ENCODE measurements around the gene CCDC178. TPM values are rescaled to one million over a fixed set of nuclear protein-coding genes. Genes with fewer than 3 reads are reported as not detected.

Gene CCDC178
- total RNA-seq, 1 donor from 2014 or later, result not detected

- no peak overlapping the region for H3K27ac ChIP-seq (ENCODE audit: low read depth, low read length)
- H3K9ac ChIP-seq (ENCODE audit: low read depth in 1 of 3, low read length in 3 of 3), result no peak overlapping the region
These were observed 502.9 kb downstream of the CCDC178 start for GRCh38 chr18:32937597-32937996.

DNA sequence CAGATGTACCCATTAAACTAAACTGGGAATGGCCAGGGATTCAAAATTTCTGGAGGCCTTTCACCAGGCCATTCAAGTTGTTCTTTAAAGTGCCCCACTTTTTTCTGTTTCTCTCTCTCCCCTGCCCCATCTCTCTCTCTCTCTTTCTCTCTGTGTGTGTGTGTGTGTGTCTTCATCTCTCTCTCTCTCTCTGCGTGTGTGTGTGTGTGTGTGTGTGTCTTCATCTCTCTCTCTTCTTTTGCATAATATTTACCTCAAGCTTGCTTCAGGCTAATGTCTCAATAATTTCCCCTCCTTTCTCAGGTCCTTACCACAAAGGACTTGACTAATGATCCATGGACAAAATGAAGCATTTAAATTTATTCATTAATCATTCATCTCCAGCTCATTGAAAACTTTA lies 503.5 kb downstream of the CCDC178 start:
- H3K4me1 ChIP-seq (ENCODE audit: control insufficient read depth in 3 of 3, insufficient read depth in 3 of 3, low read length in 3 of 3), result no peaks in the 10 kb centered on the region
- no peaks in the 10 kb centered on the region for H3K27me3 ChIP-seq (ENCODE audit: control insufficient read depth in 3 of 3, insufficient read depth in 3 of 3, low read length in 3 of 3)
- no peaks in the 10 kb centered on the region for H3K9me3 ChIP-seq (ENCODE audit: control insufficient read depth in 3 of 3, low read length in 3 of 3)
- H3K9ac ChIP-seq (ENCODE audit: low read depth in 1 of 3, low read length in 3 of 3), result no peak overlapping the region
- no peak overlapping the region for H3K4me3 ChIP-seq (ENCODE audit: low read length in 3 of 3)
- no peaks in the 10 kb centered on the region for H3K36me3 ChIP-seq (ENCODE audit: control insufficient read depth in 3 of 3, insufficient read depth in 3 of 3, low read length in 3 of 3)
- H3K27ac ChIP-seq (ENCODE audit: low read depth, low read length), result no peak overlapping the region

More at GRCh38 chr18:32937597-32937996, 502.9 kb downstream of the CCDC178 start:
- H3K27me3 ChIP-seq (ENCODE audit: control insufficient read depth in 3 of 3, insufficient read depth in 3 of 3, low read length in 3 of 3), result no peaks in the 10 kb centered on the region
- H3K36me3 ChIP-seq (ENCODE audit: control insufficient read depth in 3 of 3, insufficient read depth in 3 of 3, low read length in 3 of 3), result no peaks in the 10 kb centered on the region
- no peaks in the 10 kb centered on the region for H3K9me3 ChIP-seq (ENCODE audit: control insufficient read depth in 3 of 3, low read length in 3 of 3)
- no peaks in the 10 kb centered on the region for H3K4me1 ChIP-seq (ENCODE audit: control insufficient read depth in 3 of 3, insufficient read depth in 3 of 3, low read length in 3 of 3)
- no peak overlapping the region for H3K4me3 ChIP-seq (ENCODE audit: low read length in 3 of 3)

DNA sequence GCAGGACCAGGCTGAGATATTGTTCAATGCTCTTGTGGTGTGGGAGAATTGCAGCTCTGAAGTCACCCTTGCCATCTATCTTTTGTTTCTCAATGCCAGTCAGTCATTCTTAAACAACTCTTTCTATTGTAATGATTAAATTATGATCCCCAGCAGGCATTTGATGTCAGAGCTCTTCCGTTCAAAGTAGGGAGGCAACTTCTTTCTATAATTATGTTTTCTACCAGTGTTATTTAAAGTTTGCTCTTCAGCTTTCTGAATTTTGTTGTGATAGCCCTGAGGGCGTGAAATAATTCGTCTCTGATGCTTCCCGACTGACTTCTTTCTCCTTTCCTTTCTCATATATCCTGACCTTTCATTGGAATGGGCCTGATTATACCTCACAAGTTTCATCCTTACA lies 506.3 kb downstream of the CCDC178 start:
- H3K36me3 ChIP-seq (ENCODE audit: control insufficient read depth in 3 of 3, insufficient read depth in 3 of 3, low read length in 3 of 3), result no peaks in the 10 kb centered on the region
- no peaks in the 10 kb centered on the region for H3K4me1 ChIP-seq (ENCODE audit: control insufficient read depth in 3 of 3, insufficient read depth in 3 of 3, low read length in 3 of 3)
- H3K9ac ChIP-seq (ENCODE audit: low read depth in 1 of 3, low read length in 3 of 3), result no peak overlapping the region
- no peaks in the 10 kb centered on the region for H3K9me3 ChIP-seq (ENCODE audit: control insufficient read depth in 3 of 3, low read length in 3 of 3)
- no peak overlapping the region for H3K4me3 ChIP-seq (ENCODE audit: low read length in 3 of 3)
- no peak overlapping the region for H3K27ac ChIP-seq (ENCODE audit: low read depth, low read length)
- no peaks in the 10 kb centered on the region for H3K27me3 ChIP-seq (ENCODE audit: control insufficient read depth in 3 of 3, insufficient read depth in 3 of 3, low read length in 3 of 3)

DNA sequence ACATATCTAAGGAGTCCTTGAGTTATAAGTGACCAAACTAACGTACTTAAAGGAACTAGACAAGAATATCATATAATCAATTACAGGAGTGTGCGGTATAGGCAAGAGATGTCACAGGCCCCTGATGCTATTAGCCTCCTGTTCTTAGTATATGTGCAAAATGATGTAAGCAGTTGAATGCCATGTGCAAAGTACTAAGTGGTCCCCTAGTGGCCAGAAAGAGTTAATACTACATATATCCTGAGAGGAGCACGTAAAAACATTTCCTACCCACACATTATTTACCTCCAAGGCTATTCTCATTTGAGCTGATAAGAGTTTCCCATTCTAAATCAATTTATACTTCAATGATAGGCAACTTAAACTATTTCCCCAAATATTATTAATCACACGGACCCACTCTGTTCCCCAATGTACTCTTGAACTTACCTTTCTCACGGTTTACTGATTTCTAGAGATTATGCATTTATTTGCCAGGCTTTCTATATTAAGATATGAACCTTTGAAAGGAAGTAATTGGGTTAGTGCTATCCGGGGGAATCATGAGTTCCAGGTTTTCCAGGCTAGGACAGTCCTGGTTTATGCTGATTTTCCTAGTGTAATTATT lies 509.7 kb downstream of the CCDC178 start:
- Histone ChIP-seq H3K4me3 (ENCODE audit: low read length in 3 of 3) (no peak overlapping the region), H3K4me1 (ENCODE audit: control insufficient read depth in 3 of 3, insufficient read depth in 3 of 3, low read length in 3 of 3) (no peaks in the 10 kb centered on the region)

GRCh38 chr18:32929213-32929612 lies 511.3 kb downstream of the CCDC178 start:
- no peaks in the 10 kb centered on the region for H3K36me3 ChIP-seq (ENCODE audit: control insufficient read depth in 3 of 3, insufficient read depth in 3 of 3, low read length in 3 of 3)
- H3K4me1 ChIP-seq (ENCODE audit: control insufficient read depth in 3 of 3, insufficient read depth in 3 of 3, low read length in 3 of 3), result no peaks in the 10 kb centered on the region
- H3K9me3 ChIP-seq (ENCODE audit: control insufficient read depth in 3 of 3, low read length in 3 of 3), result no peaks in the 10 kb centered on the region
- no peaks in the 10 kb centered on the region for H3K27me3 ChIP-seq (ENCODE audit: control insufficient read depth in 3 of 3, insufficient read depth in 3 of 3, low read length in 3 of 3)
- no peak overlapping the region for H3K27ac ChIP-seq (ENCODE audit: low read depth, low read length)
- no peak overlapping the region for H3K4me3 ChIP-seq (ENCODE audit: low read length in 3 of 3)
- H3K9ac ChIP-seq (ENCODE audit: low read depth in 1 of 3, low read length in 3 of 3), result no peak overlapping the region

More for the DNA sequence above, 509.7 kb downstream of the CCDC178 start:
- H3K27ac ChIP-seq (ENCODE audit: low read depth, low read length), result no peak overlapping the region
- H3K27me3 ChIP-seq (ENCODE audit: control insufficient read depth in 3 of 3, insufficient read depth in 3 of 3, low read length in 3 of 3), result no peaks in the 10 kb centered on the region
- H3K9me3 ChIP-seq (ENCODE audit: control insufficient read depth in 3 of 3, low read length in 3 of 3), result no peaks in the 10 kb centered on the region
- no peak overlapping the region for H3K9ac ChIP-seq (ENCODE audit: low read depth in 1 of 3, low read length in 3 of 3)
- H3K36me3 ChIP-seq (ENCODE audit: control insufficient read depth in 3 of 3, insufficient read depth in 3 of 3, low read length in 3 of 3), result no peaks in the 10 kb centered on the region

DNA sequence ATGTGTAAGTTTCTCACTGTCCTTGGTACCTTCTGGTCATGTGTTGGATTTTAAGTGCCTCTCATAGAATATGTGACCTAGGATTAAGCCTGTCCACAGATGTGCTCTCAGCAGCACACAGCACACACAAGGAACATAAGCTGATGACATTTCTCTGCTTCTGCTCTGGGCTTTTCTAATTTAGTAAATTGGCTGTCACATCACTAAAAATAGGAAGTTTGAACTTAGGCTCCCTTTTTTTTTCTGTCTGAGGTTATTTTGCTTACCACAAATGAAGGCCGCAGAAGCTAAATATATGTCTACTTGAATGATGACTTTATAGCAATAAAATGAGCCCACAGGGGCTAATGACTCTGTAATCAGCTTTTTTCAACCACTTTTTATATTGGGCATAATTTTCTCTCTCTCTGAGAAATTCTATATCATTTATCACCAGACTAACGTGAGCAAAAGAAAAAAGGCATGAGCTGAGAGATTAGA lies 517.5 kb downstream of the CCDC178 start:
- no peaks in the 10 kb centered on the region for H3K4me1 ChIP-seq (ENCODE audit: control insufficient read depth in 3 of 3, insufficient read depth in 3 of 3, low read length in 3 of 3)
- no peak overlapping the region for H3K27ac ChIP-seq (ENCODE audit: low read depth, low read length)
- no peaks in the 10 kb centered on the region for H3K27me3 ChIP-seq (ENCODE audit: control insufficient read depth in 3 of 3, insufficient read depth in 3 of 3, low read length in 3 of 3)
- H3K4me3 ChIP-seq (ENCODE audit: low read length in 3 of 3), result no peak overlapping the region
- H3K9me3 ChIP-seq (ENCODE audit: control insufficient read depth in 3 of 3, low read length in 3 of 3), result no peaks in the 10 kb centered on the region
- H3K9ac ChIP-seq (ENCODE audit: low read depth in 1 of 3, low read length in 3 of 3), result no peak overlapping the region
- H3K36me3 ChIP-seq (ENCODE audit: control insufficient read depth in 3 of 3, insufficient read depth in 3 of 3, low read length in 3 of 3), result no peaks in the 10 kb centered on the region

DNA sequence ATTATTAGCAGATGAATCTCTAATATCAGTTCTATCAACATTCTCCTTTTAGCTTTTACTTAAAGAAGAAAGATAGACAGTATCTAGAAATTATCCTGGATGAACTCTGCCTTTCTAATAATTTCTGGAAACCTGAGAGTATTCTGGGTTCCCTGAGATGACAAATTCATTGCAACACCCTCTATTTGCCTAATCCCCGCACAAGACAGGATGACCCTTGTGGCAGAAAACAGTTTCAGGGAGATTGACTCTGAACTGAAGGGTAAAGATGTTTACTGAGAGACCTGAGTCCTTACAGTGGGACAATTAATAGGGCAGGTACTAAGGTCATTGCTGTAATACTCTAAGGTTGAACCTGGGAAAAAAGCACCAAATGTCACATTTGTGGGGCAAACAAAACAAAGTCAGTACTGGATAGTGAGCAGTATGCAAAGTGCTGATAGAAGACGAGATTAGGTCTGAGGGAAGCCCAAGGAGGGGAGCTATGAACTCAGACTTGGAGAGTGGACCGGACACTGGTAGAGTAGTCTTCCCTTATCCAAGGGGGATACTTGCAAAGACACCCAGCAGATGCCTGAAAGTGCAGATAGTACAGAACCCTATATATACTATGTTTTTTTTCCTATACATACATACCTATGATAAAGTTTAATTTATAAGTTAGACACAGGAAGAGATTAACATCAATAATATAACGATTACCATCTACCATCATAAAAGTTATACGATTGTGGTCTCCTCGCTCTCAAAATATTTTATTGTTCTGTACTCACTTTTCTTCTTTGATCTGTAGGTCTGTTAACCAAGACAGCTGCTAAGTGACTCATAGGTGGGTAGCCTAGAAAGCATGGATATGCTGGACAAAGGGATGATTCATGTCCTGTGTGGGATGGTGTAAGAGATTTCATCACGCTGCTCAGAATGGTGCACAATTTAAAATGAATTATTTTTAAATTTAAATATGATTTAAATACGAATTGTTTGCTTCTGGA lies 519.4 kb downstream of the CCDC178 start:
- Histone ChIP-seq H3K27me3 (ENCODE audit: control insufficient read depth in 3 of 3, insufficient read depth in 3 of 3, low read length in 3 of 3) (no peaks in the 10 kb centered on the region), H3K36me3 (ENCODE audit: control insufficient read depth in 3 of 3, insufficient read depth in 3 of 3, low read length in 3 of 3) (no peaks in the 10 kb centered on the region), H3K4me1 (ENCODE audit: control insufficient read depth in 3 of 3, insufficient read depth in 3 of 3, low read length in 3 of 3) (no peaks in the 10 kb centered on the region), H3K9ac (ENCODE audit: low read depth in 1 of 3, low read length in 3 of 3) (no peak overlapping the region), H3K27ac (ENCODE audit: low read depth, low read length) (no peak overlapping the region), H3K9me3 (ENCODE audit: control insufficient read depth in 3 of 3, low read length in 3 of 3) (no peaks in the 10 kb centered on the region), H3K4me3 (ENCODE audit: low read length in 3 of 3) (no peak overlapping the region)

GRCh38 chr18:32919799-32920198 lies 520.7 kb downstream of the CCDC178 start:
- Histone ChIP-seq H3K36me3 (ENCODE audit: control insufficient read depth in 3 of 3, insufficient read depth in 3 of 3, low read length in 3 of 3) (no peaks in the 10 kb centered on the region), H3K9me3 (ENCODE audit: control insufficient read depth in 3 of 3, low read length in 3 of 3) (no peaks in the 10 kb centered on the region), H3K27me3 (ENCODE audit: control insufficient read depth in 3 of 3, insufficient read depth in 3 of 3, low read length in 3 of 3) (no peaks in the 10 kb centered on the region), H3K4me3 (ENCODE audit: low read length in 3 of 3) (no peak overlapping the region), H3K9ac (ENCODE audit: low read depth in 1 of 3, low read length in 3 of 3) (no peak overlapping the region), H3K27ac (ENCODE audit: low read depth, low read length) (no peak overlapping the region), H3K4me1 (ENCODE audit: control insufficient read depth in 3 of 3, insufficient read depth in 3 of 3, low read length in 3 of 3) (no peaks in the 10 kb centered on the region)

GRCh38 chr18:32918692-32919250 lies 521.8 kb downstream of the CCDC178 start:
- Histone ChIP-seq H3K9me3 (ENCODE audit: control insufficient read depth in 3 of 3, low read length in 3 of 3) (no peaks in the 10 kb centered on the region), H3K27ac (ENCODE audit: low read depth, low read length) (no peak overlapping the region), H3K4me1 (ENCODE audit: control insufficient read depth in 3 of 3, insufficient read depth in 3 of 3, low read length in 3 of 3) (no peaks in the 10 kb centered on the region), H3K9ac (ENCODE audit: low read depth in 1 of 3, low read length in 3 of 3) (no peak overlapping the region), H3K4me3 (ENCODE audit: low read length in 3 of 3) (no peak overlapping the region), H3K36me3 (ENCODE audit: control insufficient read depth in 3 of 3, insufficient read depth in 3 of 3, low read length in 3 of 3) (no peaks in the 10 kb centered on the region), H3K27me3 (ENCODE audit: control insufficient read depth in 3 of 3, insufficient read depth in 3 of 3, low read length in 3 of 3) (no peaks in the 10 kb centered on the region)

DNA sequence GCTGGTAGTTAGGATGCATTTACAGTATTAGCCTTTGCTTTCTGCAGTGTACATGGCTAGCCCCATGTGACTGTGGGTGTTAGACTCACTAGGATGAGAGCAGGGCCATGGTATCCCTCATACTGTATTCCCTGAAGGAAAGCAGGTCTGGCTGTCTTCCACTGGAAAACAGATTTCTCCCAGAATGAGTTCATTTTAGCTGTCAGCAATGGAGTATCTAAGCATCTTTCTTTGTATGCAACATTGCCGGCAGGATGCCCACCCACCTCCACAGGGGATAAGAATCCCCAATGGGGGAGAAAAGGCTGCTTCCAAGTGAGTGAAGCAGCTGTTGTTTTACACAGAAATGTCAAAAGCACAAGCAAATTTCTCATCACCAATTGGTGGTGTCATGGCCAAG lies 525.0 kb downstream of the CCDC178 start:
- Histone ChIP-seq H3K36me3 (ENCODE audit: control insufficient read depth in 3 of 3, insufficient read depth in 3 of 3, low read length in 3 of 3) (no peaks in the 10 kb centered on the region), H3K4me3 (ENCODE audit: low read length in 3 of 3) (no peak overlapping the region), H3K9me3 (ENCODE audit: control insufficient read depth in 3 of 3, low read length in 3 of 3) (no peaks in the 10 kb centered on the region), H3K4me1 (ENCODE audit: control insufficient read depth in 3 of 3, insufficient read depth in 3 of 3, low read length in 3 of 3) (no peaks in the 10 kb centered on the region), H3K27me3 (ENCODE audit: control insufficient read depth in 3 of 3, insufficient read depth in 3 of 3, low read length in 3 of 3) (no peaks in the 10 kb centered on the region), H3K9ac (ENCODE audit: low read depth in 1 of 3, low read length in 3 of 3) (no peak overlapping the region), H3K27ac (ENCODE audit: low read depth, low read length) (no peak overlapping the region)
